B cell (primary cell): ENCODE measurements around the gene UHMK1. TPM values are rescaled to one million over a fixed set of nuclear protein-coding genes. Genes with fewer than 3 reads are reported as not detected.
A peak's percentile ranks its signal among the peaks of the same experiment; 100 is the strongest.

Experiments
- ATAC-seq: fragments of 200-7000 bp; cut with Tn5 transposase; one replicate; pipeline ENCODE4 v1.10.0; 2021; ENCODE audit warnings: low read depth, mild to moderate bottlenecking, moderate number of reproducible peaks, moderate library complexity
- CTCF ChIA-PET: fragments of 350-600 bp; sonication (Branson Sonifier 250); formaldehyde crosslinking; loops from one replicate; lab custom pipeline; 2021; ENCODE audit warnings: antibody characterized with exemption, inconsistent platforms; lab: Charles Lee
- POLR2A ChIA-PET: fragments of 350-600 bp; sonication (Branson Sonifier 250); formaldehyde crosslinking; loops from one replicate; lab custom pipeline; 2021; ENCODE audit warnings: antibody characterized with exemption; lab: Charles Lee
- DNase-seq: peaks from one replicate; pipeline ENCODE4 v3.0.0; 2013
- H2AFZ ChIP-seq: 2 replicates; pipeline ENCODE4 v1.6.1; 2012; ENCODE audit warnings: mild to moderate bottlenecking, low read depth, low read length; ENCODE audit not compliant: insufficient read depth, poor library complexity, severe bottlenecking
- H3K27ac ChIP-seq, 2 donors: 1 replicate in 1 of 2; 2 replicates in 1 of 2; pipeline ENCODE4 v1.5.1; 2012 to 2013; ENCODE audit warnings: low read length in 2 of 2, mild to moderate bottlenecking in 2 of 2, moderate library complexity in 1 of 2
- H3K27me3 ChIP-seq, 4 experiments: fragments of 200-600 bp in 1 of 4; sonication (generic) in 1 of 4; replicated peaks in 1 of 4; 1 replicate in 2 of 4; 2 replicates in 2 of 4; pipeline versions ENCODE4 v1.6.1 to v1.7.0; 2013 to 2016; ENCODE audit warnings: low read length in 3 of 4, mild to moderate bottlenecking in 2 of 4, mixed read lengths in 1 of 4, moderate library complexity in 1 of 4; ENCODE audit not compliant: insufficient read depth in 4 of 4, control insufficient read depth in 3 of 4; ENCODE audit errors: control extremely low read depth in 1 of 4
- H3K36me3 ChIP-seq, 2 experiments: replicated peaks in 1 of 2; 1 replicate in 1 of 2; 2 replicates in 1 of 2; pipeline versions ENCODE4 v1.6.1 to v1.7.1; 2013; ENCODE audit warnings: low read length in 1 of 2; ENCODE audit not compliant: insufficient read depth in 2 of 2, control insufficient read depth in 1 of 2; ENCODE audit errors: control extremely low read depth in 1 of 2, extremely low read depth in 1 of 2
- H3K4me1 ChIP-seq, 2 donors: fragments of 200-600 bp in 1 of 2; sonication (generic) in 1 of 2; 1 replicate in 1 of 2; 2 replicates in 1 of 2; pipeline versions ENCODE4 v1.5.1 to v1.6.1; 2013 to 2017; ENCODE audit warnings: low read length in 2 of 2; ENCODE audit not compliant: control insufficient read depth in 2 of 2, insufficient read depth in 2 of 2
- H3K4me2 ChIP-seq: replicated peaks from 2 replicates; pipeline ENCODE3; 2012; ENCODE audit warnings: mild to moderate bottlenecking, low read depth, low read length; ENCODE audit not compliant: poor library complexity, severe bottlenecking
- H3K4me3 ChIP-seq, 5 experiments: fragments of 200-600 bp in 1 of 5; sonication (generic) in 1 of 5; 1 replicate in 3 of 5; 2 replicates in 2 of 5; pipeline versions ENCODE4 v1.5.1 to v1.7.0; 2011 to 2016; ENCODE audit warnings: low read length in 4 of 5, mild to moderate bottlenecking in 4 of 5, low read depth in 2 of 5, control low read depth in 1 of 5, moderate library complexity in 1 of 5; ENCODE audit not compliant: insufficient read depth in 1 of 5; ENCODE audit errors: control extremely low read depth in 1 of 5, extremely low read depth in 1 of 5
- H3K79me2 ChIP-seq: fragments of 200-600 bp; sonication (generic); one replicate; pipeline ENCODE4 v1.6.0; 2016; ENCODE audit warnings: low read length; ENCODE audit not compliant: control insufficient read depth, insufficient read depth
- H3K9ac ChIP-seq: fragments of 200-600 bp; sonication (generic); 2 replicates; pipeline ENCODE4 v1.6.1; 2017; ENCODE audit warnings: mild to moderate bottlenecking, low read length, moderate library complexity
- H3K9me3 ChIP-seq, 3 donors: one replicate each; pipeline versions ENCODE4 v1.6.1 to v1.7.1; 2013; ENCODE audit warnings: low read length in 2 of 3; ENCODE audit not compliant: control insufficient read depth in 2 of 3, insufficient read depth in 1 of 3; ENCODE audit errors: control extremely low read depth in 1 of 3
- H4K20me1 ChIP-seq: 2 replicates; pipeline ENCODE4 v1.6.0; 2012; ENCODE audit warnings: mild to moderate bottlenecking, low read length; ENCODE audit not compliant: insufficient read depth, control insufficient read depth, poor library complexity, severe bottlenecking
- H3K27ac Mint-ChIP-seq: one replicate; pipeline ENCODE4 v1.8.0; 2021; ENCODE audit warnings: mixed read lengths
- H3K27me3 Mint-ChIP-seq: one replicate; pipeline ENCODE4 v1.8.0; 2021; ENCODE audit warnings: mixed read lengths
- H3K4me1 Mint-ChIP-seq: one replicate; pipeline ENCODE4 v1.8.0; 2021; ENCODE audit warnings: mixed read lengths
- H3K4me3 Mint-ChIP-seq: one replicate; pipeline ENCODE4 v1.8.0; 2021; ENCODE audit warnings: mixed read lengths
- H3K9me3 Mint-ChIP-seq: one replicate; pipeline ENCODE4 v1.8.0; 2022; ENCODE audit warnings: mixed read lengths; ENCODE audit not compliant: insufficient read depth
- EZH2 ChIP-seq: IDR thresholded peaks from 2 replicates; pipeline ENCODE4 v1.6.1; 2012; ENCODE audit warnings: borderline replicate concordance, low read depth, mild to moderate bottlenecking, moderate library complexity, low read length; ENCODE audit not compliant: insufficient read depth, poor library complexity, severe bottlenecking
- WGBS: methylation state at CpG from one replicate; pipeline ENCODE4 v1.1.5; 2013; ENCODE audit warnings: missing lambda C conversion rate; ENCODE audit not compliant: insufficient coverage; 5-methylcytosine and 5-hydroxymethylcytosine counted together
- intact Hi-C: fragments of 100-400 bp; cut with micrococcal nuclease; formaldehyde crosslinking; loops from one replicate; pipeline ENCODE4 v1.10.0; 2022
- polyA plus RNA-seq: library from polyadenylated mRNA; depleted of rRNA; stranded (reverse); fragments of >200 nt; gene quantifications from 2 replicates; pipeline ENCODE4 v1.2.3, GENCODE V29; 2012
- total RNA-seq, 2 donors: library from RNA; stranded (reverse); fragments of 120-200 nt in 1 of 2; gene quantifications; 1 replicate in 1 of 2; 2 replicates in 1 of 2; pipeline versions ENCODE4 v1.2.3 to v1.2.4, GENCODE V29; 2013 to 2022
- TF ChIP-seq, protein P1 (sequence below): fragments of 200-600 bp; IDR thresholded peaks from one replicate; pipeline ENCODE4 v1.8.0; 2022; ENCODE audit warnings: antibody characterized with exemption, mild to moderate bottlenecking

UHMK1 gene
- total and polyA plus RNA-seq, 2 donors (not counting 1 experiment from before 2014, with no cell fraction given), result 8.4 to 69.2 TPM

GRCh38 chr1:162562470-162562828 is 64.8 kb downstream of the UHMK1 start:
- Mint-ChIP-seq H3K27ac (peak overlapping the region; percentile 87), H3K4me3 (peak overlapping the region; percentile 97), H3K4me1 (peaks cover 27% of the 10 kb centered on the region), H3K27me3 (no peaks in the 10 kb centered on the region), H3K9me3 (no peaks in the 10 kb centered on the region)
- Histone ChIP-seq H3K9ac (no peak overlapping the region), H3K4me2 (peak overlapping the region; percentile 93), H3K9me3 (no peaks in the 10 kb centered on the region), H2AFZ (peak overlapping the region; percentile 98), H3K4me1 (peaks cover 11 to 15% of the 10 kb centered on the region in 2 donors), H3K27ac (peak overlapping the region in 1 of 2 donors; percentile 91), H3K36me3 (no peaks in the 10 kb centered on the region), H3K4me3 (peak overlapping the region in 2 of 5 experiments; percentile 42 to 81), H4K20me1 (no peaks in the 10 kb centered on the region), H3K27me3 (peaks cover 0 to 3% (median 0%) of the 10 kb centered on the region in 4 experiments), H3K79me2 (no peaks in the 10 kb centered on the region)
- TF ChIP-seq EZH2, result no peak
- TF ChIP-seq, protein P1, sequence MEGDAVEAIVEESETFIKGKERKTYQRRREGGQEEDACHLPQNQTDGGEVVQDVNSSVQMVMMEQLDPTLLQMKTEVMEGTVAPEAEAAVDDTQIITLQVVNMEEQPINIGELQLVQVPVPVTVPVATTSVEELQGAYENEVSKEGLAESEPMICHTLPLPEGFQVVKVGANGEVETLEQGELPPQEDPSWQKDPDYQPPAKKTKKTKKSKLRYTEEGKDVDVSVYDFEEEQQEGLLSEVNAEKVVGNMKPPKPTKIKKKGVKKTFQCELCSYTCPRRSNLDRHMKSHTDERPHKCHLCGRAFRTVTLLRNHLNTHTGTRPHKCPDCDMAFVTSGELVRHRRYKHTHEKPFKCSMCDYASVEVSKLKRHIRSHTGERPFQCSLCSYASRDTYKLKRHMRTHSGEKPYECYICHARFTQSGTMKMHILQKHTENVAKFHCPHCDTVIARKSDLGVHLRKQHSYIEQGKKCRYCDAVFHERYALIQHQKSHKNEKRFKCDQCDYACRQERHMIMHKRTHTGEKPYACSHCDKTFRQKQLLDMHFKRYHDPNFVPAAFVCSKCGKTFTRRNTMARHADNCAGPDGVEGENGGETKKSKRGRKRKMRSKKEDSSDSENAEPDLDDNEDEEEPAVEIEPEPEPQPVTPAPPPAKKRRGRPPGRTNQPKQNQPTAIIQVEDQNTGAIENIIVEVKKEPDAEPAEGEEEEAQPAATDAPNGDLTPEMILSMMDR, result no peak
- no peak for DNase-seq
- ChIA-PET CTCF (no interaction called here), POLR2A (no interaction called here)
- intact Hi-C loops, result loop anchor here (5.0 to 10.0 kb wide), 2 partner anchors 232 to 795 kb away; partner anchors contain the start of genes ATF6 and HSD17B7
- WGBS, result 93% methylated on average over 5 of the region's 5 CpGs
- no peak for ATAC-seq

- H3K27me3 ChIP-seq, result no peaks in the 10 kb centered on the region
- H3K4me3 Mint-ChIP-seq, result no peak overlapping the region
- intact Hi-C loops, result loop anchor here (5.0 to 10.0 kb wide), 2 partner anchors 230 to 797 kb away; partner anchors contain the start of genes ATF6 and HSD17B7
Measured at GRCh38 chr1:162564762-162565218, 67.2 kb downstream of the UHMK1 start.

More at GRCh38 chr1:162564762-162565218, 67.2 kb downstream of the UHMK1 start:
- Histone ChIP-seq H3K9me3 (no peaks in the 10 kb centered on the region), H3K36me3 (peaks cover 0 to 1% of the 10 kb centered on the region in 2 experiments), H3K79me2 (no peaks in the 10 kb centered on the region), H3K4me3 (no peak overlapping the region), H3K9ac (no peak overlapping the region), H2AFZ (no peak overlapping the region), H4K20me1 (no peaks in the 10 kb centered on the region), H3K4me2 (no peak overlapping the region), H3K27ac (no peak overlapping the region), H3K4me1 (peaks cover 11 to 15% of the 10 kb centered on the region in 2 donors)
- no peak for DNase-seq
- no peak for TF ChIP-seq EZH2
- WGBS, result no CpG with 5 or more reads among the region's 5 CpGs
- Mint-ChIP-seq H3K27me3 (no peaks in the 10 kb centered on the region), H3K27ac (no peak overlapping the region), H3K9me3 (no peaks in the 10 kb centered on the region), H3K4me1 (peaks cover 27% of the 10 kb centered on the region)
- POLR2A ChIA-PET, result no interaction called here
- ATAC-seq, result no peak
- CTCF ChIA-PET, result no interaction called here
